Activated CD8-positive, alpha-beta memory T cell treated with anti-CD3 and anti-CD28 coated beads for 48 hours (primary cell): ENCODE results near the gene ANKS1B.
"Not testable (repeated sequence)": the region's sequence is repeated elsewhere in the genome, so short reads cannot be mapped to it uniquely, and the experiment has no call there.

Source experiments
- DNase-seq, 3 experiments: peaks; one replicate each; pipeline ENCODE4 v3.0.0-alpha.2; 2020; ENCODE audit warnings: low read depth in 2 of 3, low spot score in 2 of 3

The ANKS1B gene

DNA sequence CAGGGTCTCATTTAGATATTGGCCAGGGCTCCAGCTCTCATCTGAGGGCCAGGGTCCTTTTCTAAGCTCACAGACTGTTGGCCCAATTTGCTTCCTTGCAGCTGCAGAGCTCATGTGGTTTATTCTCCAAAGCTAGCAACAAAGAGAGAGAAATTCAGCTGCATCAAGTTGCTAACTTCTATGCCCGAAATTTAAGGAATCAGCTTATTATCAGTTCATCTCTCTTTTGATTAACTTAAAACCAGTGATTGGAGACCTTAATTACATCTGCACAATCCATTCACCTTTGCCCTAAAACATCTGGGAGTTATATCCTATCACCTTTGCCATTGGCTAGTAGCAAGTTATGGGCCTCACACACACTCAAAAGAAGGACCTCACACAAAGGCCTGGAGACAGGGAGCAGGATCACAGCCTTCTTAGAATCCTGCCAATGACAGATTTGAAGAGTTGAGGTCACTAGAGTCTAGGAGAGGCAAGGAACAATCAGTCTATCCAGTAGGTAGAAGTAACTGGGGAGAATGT lies 596.0 kb downstream of the ANKS1B start:
- DNase-seq: no peak

DNA sequence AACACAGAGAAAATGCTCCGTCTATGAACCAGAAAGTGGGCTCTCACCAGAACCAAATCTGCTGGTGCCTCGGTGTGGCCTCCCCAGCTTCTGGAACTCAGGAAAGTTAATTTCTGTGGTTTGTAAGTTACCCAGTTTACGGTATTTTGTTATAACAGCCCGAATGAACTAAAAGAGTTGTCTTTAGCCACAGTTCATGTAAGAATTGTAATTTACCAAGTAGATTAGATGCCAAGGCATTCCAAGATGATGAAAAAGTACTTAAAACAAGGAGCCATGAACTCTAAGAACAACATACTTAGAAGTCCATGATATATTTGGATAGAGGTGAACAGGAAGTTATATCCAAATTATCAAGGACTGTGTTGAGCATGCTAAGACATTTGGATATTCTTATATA lies 597.1 kb downstream of the ANKS1B start:
- DNase-seq: no peak

DNA sequence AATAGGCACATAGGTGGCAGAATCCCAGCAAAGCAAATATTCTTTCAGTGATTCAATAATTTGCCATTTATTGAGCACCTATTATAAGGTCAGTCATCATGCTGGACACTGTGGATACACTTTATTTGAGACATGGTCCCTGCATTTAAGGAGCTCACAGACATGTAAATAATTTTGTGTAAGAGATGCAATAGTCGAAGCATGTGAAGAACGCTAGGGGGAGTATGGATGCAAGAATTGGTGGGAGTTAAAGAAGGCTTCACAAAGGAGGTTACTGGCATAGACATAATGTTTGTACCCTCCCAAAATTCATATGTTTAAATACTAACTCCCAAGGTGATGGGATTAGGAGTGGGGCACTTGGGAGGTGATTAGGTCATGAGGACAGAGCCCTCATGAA lies 597.8 kb downstream of the ANKS1B start:
- DNase-seq: no peak

DNA sequence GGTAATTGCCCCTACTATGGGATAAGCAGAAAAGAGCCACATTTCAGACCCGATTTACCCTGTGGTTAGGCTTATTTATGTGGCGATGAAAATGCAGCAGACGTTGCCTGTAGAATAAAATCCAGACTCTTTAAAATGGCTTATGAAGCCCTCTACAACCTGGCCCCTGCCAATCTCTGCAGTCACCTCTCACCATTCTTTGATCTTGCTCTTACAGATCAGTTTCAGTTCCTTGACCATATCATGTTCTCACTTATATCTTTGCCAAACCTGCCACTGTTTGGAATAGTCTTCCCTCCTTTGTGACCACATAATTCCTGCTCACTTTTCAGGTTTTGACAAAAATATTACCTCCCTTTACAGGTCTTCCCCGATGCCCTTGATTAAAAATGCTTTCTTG lies 601.5 kb downstream of the ANKS1B start:
- no peak for DNase-seq

DNA sequence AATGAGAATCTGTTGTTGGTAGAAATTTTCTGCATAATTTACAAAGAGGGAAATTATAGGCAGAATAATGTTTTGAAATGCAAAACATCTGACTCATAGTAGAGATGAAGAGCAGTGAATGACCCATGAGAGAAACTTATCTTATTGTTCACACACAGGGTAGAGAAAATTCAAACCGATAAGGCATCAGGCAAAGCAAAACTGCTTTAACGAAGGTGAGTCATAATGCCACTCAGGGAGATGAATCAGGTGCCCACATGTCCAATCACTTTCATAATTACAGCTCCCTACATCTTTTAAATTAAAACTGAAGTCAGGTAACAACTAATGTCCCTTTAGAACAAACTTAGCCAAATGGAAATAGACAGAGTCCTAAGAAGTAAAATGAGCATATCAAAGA lies 602.7 kb downstream of the ANKS1B start:
- DNase-seq: no peak

DNA sequence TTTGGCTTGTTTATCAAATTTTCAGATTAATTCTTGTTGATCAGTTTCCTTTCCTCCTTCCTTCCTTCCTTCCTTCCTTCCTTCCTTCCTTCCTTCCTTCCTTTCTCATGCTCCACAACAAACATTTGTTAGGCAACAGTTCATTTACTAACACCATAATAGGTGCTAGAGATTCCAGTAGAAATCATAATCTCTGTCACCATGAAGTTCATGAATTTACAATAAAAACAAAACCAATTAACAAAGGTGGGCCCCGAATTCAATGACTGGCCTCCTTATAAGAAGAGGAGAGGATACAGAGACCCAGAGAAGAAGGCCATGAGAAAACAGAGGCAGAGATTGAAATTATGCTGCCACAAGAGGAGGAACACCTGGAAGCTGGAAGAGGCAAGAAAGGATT lies 604.0 kb downstream of the ANKS1B start:
- DNase-seq: no peak

DNA sequence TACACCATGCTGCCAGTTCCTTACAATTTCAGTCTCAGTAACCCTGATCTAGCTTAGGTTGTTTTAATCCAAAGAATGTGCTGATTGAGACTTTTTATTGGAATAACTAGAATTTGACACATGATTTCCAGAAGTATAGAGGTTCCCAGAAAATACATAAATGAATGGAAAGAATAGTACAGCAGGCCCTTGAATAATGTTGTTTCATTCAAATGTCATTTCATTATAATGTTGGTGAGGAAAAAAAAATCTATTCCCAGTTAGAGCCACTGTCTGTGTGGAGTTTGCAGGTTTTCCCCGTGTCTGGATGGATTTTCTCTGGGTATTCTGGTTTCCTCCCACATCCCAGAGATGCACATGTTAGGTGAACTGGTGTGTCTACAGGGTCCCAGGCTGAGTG lies 610.7 kb downstream of the ANKS1B start:
- DNase-seq: no peak

DNA sequence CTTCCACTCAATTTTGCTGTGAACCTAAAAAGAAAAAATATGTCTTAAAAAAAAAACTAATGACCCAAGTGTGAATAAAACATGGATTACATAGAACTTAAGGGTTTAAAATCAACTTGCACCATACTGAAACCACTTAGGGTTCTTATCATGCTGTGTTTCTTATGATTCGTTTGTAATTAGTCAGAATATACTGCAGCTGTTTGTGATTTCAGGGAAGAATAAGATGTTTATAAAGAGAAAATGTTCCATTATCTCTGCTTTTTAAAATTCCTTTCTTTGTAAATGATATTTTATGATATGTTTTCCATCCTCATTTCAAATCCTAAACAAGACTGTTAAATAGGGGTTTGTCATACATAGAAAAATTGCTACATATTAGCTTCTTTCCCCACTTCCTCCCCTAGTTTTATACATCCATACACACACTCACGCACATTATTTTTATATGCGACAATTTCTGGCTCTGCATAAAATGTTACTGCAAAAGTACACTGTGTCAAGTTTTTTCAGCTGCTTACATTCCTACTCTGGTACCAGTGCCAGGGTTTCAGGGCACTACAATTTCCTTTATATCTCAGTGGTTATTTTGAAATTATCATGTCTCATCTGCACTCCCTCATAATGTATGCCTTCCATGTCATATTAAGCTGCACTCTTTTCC lies 612.3 kb downstream of the ANKS1B start:
- no peak for DNase-seq

DNA sequence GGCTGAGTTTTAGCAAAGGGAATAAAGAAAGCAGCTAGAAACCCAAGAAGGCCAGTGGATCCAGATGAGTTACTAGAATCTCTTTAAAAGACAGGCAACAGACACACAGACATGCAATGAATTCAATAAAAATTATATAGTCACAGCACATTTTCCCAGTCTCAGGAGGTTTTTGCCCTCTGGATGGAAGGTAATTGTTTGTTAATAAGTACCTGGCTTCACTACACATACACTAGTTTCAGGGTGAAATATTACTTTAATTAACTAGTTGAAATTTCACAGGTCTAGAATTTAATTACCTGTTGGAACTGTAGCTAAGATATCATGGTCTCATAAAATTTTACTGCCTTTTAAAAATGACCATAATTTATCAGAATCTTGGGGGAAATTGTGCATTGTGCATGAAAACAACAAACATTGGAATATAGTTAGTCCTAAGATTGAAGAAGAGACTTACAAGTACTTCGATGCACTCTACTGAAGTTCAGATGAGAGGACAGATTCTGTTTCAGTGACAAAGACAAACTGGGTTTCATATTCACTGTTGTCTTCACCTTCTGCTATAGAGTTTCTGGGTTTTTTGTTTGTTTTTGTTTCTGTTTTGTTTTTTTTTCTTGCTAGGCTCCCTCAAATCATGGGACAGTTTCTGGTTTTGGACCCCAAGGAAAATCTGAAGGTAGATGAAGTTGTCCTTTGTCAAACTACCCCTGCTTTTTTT lies 614.2 kb downstream of the ANKS1B start:
- no peak for DNase-seq

DNA sequence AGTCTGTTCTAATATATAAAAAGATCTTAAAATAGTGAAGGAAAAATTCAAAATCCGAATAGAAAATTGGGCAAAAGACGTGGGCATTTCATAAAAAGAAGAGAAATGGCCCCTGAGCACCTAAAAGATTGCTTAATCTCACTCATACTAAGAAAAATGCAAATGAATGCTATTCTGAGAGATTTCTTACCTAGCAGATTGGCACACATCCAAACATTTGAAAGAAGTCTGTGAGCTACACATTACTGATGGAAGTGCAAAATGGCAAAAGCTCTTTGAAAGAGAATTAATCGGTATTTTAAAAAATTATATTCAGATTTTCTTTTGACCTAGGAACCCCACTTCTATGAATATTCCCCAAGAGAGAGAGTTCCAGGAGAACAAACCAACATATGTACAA lies 617.6 kb downstream of the ANKS1B start:
- DNase-seq: no peak

DNA sequence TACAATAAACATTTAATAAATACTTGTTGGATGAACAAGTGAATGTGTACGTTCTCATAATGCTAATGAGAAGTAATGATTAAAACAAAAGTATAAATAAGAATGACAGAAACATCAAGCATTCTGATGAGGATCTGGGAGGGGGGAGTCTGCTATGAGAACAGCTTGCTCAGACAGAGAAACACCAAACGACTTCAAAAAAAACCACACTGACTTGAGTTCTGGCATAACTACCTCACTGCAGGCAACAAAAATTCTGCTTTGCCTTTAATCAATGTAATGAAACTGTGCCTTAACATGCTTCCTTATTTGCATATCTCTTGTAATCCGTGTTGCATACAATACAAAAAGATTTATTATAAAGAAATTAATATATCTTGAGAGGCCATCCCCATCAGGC lies 632.5 kb downstream of the ANKS1B start:
- no peak for DNase-seq

DNA sequence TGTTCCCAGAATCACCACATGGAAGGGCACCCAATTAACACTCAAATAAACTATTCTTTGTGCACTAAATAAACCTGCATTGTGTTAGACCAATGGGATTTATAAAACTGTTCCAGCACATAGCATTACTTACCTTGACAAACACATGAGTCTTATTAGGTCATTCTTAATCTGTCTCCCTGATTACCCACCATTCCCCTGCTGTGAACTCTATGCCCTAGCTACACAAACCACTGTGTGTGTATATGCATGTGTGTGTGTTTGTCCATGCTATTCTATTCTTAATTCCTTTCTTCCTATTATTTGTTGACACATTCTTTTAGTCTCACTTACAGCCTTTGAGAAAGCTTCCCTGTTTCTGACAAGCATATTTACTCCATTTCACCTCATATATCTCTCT lies 640.8 kb downstream of the ANKS1B start:
- no peak for DNase-seq

DNA sequence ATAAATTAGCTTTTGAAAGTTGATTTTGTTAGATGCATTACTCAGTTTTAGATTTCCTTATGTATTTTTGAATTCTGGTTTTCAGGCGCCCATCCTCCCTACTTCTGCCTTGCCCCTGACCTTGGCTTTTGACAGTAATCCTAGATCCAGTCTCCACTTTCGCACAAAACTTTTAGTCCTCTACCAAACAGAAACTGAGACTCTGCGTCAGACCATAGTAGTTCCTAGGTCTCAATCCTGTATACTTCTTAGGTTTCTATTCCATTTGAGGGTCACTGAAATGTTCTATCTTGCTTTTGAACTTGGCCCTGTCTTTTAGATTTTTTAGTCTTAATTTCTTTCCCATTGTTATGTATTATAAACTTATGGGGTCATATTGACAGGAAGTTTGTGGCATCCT lies 645.1 kb downstream of the ANKS1B start:
- no peak for DNase-seq

DNA sequence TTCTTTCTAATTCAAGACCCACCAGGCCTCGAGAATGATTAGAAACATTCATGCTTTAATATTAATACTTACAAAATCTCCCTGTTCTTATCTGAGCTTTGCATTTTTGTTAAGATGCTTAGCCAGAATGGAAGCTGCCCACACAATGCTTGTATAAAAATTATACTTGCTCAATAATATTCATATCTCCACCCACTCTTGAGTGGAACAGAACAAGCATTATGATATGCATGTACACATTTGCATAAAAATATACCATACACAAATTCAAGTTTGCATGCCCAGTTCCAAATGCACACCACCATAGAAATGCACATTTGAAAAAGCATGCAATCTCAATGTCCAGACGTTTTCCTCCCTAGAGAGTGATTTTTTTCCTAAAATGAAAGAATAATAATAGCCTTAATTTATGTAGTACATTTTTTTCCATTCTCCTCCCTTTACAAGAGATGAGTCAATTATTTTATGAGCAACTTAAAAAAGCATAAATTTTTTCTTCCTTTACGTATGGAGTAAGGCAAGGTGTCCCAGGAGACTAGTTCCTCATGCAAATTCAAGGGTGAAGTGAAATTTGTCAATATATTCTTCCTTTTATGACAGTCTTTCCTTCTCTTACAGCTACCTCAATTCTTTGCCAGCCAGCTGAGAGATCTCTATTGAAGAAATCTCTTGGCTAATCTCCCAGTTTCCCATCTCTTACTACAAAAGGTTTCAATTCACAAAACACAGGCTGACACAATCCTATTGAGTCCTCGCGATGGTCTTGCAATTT lies 650.3 kb downstream of the ANKS1B start:
- DNase-seq: no peak

DNA sequence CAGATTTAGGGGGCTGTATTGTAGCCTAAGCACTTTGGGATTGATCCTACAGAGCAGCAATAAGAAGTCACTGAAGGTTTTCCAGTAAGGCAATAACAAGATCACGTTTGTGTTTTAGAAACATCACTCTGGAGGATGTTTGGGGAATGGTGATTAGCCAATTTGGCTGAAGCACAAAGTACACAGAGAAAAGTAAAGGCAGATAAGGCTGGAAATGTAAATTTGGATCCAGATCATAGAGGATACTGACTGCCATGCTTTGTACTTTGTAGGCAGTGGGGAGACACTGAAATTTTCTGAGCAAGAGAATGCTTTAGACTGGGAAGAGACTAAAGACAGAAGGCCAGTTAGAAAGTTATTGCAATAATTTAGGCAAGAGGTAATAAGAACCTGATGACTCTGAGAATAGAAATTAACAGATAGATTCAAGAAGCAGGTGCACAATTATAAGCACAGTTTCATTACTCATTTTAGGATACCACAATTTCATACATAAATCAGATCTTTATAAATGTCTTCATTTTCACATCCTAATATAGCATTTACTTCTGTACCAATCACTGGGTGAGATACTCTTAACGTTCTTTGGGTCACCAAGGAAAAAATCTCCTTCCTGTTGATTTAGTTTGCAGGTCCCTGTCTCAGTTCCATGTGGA lies 651.7 kb downstream of the ANKS1B start:
- no peak for DNase-seq

DNA sequence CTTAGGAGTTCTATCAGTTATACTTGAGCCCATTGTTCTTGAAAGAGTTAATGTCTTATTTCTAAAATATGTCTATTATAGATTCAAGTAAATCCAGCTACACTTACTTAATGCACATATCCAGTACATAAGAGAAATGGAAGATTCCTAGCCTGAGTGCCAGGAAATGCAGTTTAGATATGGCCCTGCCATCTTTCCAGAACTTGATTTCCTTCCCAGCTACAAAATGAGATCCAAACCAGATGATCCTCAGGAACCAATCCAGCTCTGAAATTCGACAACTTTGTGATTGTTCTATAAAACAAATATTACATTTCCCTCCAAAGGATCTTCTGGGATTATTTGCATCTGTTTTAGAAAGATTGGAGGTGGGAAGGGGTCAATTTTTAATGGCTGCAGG lies 654.5 kb downstream of the ANKS1B start:
- no peak for DNase-seq

DNA sequence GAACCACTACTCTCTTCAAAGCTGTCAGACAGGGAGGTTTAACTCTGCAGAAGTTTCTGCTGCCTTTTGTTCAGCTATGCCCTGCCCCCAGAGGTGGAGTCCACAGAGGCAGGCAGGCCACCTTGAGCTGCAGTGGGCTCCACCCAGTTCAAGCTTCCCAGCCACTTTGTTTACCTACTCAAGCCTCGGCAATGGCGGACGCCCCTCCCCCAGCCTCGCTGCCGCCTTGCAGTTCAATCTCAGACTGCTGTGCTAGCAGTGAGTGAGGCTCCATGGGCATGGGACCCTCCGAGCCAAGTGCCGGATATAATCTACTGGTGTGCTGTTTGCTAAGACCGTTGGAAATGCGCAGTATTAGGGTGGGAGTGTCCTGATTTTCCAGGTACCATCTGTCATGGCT lies 663.5 kb downstream of the ANKS1B start:
- DNase-seq: not testable (repeated sequence)

DNA sequence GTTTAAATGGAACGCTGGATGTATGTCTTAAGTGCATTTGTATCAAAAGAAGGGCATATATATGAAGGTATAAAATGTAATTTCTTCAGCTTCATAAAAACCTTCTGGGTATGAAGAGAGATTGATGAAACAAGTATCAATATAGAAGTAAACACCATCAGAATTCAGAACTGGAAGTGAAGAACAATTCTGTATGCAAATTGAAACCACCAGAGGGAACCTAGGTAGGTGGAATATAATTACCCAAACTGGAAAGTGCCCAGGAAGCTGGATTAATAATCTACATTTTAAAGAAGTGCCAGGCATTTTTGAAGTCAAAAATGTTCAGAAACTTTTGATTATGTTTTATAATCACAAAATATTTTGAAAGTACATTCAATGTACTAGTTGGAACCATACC lies 673.4 kb downstream of the ANKS1B start:
- DNase-seq: no peak

DNA sequence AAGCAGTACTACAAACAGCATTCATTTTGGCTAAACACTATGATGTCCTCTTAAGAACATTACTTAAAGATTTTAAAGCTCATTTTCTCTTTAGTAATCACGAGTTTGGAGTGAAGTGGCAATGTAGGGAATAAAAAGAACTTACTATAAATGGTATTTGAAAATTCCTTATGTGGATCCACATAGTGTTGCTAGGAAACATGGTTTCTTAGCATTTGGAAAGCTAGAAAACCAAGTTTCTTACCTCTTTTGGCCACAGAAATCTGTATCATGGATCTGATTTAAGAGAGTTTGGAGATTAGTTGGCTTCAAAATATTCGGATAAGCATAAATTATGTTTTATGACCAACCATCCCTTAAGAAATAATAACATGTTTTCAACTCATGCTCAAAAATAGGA lies 674.9 kb downstream of the ANKS1B start:
- DNase-seq: no peak

DNA sequence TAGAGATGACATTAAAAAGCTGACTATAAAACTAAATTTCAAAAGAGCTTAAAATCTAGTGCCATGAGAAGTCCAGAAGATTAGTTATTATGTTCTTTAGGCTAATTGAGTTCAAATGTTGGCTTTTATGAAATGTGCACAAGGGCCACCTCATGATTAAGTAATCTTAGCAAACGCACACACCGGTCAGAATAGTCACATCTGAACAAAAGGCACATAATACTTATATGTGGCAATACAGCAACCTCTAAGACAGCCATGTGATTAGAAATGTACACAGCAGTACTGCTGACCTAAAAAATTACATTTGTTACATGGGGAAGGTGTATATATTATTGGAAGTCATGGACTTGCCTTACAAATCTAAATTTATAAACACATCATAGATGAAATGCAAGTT lies 681.9 kb downstream of the ANKS1B start:
- no peak for DNase-seq

DNA sequence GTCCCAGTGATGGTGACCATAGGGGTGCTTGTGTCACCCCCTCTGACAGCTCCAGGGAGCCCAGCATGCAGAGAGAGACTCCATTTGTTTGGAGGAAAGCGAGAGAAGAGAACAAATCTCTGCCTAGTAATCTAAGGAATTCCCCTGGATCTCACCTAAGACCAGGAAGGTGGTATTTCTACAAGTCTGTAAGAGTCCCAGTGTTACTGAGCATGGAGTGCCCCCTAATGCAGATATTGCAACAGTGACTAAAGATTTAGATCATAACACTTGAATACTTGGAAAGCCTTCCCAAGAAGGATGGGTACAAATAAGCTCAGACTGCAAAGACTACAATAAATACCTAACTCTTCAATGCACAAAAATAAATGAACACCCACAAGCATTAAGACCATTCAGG lies 697.6 kb downstream of the ANKS1B start:
- DNase-seq: no peak

DNA sequence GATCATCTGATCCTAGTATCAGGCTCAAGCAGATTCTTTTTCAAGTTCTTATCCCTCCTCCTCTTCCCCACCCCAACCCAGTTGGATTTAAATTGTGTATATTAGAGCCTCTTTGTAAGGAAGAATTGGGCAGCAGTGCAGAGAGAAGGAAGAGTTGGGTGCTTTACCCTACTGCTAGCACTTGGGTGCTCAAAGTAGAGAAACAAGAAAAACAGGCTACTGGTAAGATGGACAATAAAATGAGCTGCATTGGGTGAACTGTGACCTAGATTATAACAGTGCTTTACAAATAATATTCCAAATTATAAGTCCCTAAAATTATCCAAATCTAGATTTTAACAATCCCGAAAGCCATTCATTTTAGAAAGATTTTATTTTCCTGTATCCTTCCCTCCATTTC lies 700.6 kb downstream of the ANKS1B start:
- no peak for DNase-seq
